Measurements from ENCODE around the gene NHLH2. TPM values are rescaled to one million over a fixed set of nuclear protein-coding genes. Genes with fewer than 3 reads are reported as not detected.

Gene NHLH2
- total RNA-seq, 1 donor from 2014 or later = not detected

DNA sequence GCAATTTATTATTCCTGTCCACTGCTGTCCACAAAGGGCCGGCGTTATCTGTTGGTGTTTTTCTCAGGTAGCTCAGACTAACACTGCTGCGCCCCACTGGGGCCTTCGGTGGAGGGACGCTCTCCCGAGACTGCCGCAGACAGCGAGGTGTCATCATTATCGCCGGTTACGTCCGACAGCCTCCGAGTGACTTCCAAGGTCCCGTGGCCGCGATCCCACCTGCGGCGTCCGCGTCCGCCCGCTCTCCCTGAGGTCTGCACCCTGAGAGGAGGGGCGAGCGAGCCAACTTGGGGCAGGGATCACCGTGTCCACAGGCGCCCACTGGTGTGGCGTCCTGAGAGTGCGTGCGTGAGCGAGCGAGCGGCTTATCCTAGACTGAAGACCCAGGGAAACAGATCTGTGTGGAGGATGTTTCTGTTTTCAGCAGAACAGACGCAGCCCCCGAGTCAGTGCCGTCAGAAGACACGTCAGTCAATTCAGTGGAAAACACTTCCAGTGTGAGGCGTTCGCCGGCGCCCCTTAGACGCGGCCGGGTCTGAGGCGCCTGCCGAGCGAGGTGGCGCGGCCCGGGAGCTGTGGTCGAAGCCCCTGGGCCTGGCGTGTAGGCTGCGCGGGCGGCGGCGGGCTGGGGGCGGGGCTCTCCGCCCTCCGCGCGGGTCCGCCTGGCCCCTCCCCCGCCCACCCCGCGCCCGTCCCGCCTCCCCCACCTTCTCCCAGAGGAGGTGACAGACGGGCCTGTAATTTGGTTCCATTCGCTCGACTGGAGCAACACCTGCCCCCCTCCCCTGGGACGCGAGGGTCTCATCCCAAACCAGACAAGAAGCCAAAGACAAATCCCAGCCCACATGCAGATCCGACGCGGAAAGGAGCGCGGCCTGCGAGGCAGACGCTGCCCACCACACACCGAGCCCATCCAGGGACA is 12.6 kb downstream of the NHLH2 start:
- no peak for DNase-seq (ENCODE audit: low spot score in 2 of 2)
- peak overlapping the region; percentile 51 to 62 for H3K4me3 ChIP-seq
- intact Hi-C loops (cut with DNase I) = no loop called here
- no peaks in the 10 kb centered on the region for H3K27me3 ChIP-seq
- H3K9me3 ChIP-seq = no peaks in the 10 kb centered on the region
- H3K4me1 ChIP-seq = no peaks in the 10 kb centered on the region
- TF ChIP-seq, protein P1, sequence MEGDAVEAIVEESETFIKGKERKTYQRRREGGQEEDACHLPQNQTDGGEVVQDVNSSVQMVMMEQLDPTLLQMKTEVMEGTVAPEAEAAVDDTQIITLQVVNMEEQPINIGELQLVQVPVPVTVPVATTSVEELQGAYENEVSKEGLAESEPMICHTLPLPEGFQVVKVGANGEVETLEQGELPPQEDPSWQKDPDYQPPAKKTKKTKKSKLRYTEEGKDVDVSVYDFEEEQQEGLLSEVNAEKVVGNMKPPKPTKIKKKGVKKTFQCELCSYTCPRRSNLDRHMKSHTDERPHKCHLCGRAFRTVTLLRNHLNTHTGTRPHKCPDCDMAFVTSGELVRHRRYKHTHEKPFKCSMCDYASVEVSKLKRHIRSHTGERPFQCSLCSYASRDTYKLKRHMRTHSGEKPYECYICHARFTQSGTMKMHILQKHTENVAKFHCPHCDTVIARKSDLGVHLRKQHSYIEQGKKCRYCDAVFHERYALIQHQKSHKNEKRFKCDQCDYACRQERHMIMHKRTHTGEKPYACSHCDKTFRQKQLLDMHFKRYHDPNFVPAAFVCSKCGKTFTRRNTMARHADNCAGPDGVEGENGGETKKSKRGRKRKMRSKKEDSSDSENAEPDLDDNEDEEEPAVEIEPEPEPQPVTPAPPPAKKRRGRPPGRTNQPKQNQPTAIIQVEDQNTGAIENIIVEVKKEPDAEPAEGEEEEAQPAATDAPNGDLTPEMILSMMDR (IDR thresholded peaks at IDR 0.05) = no peak
- H3K27ac ChIP-seq = no peak overlapping the region
- H3K36me3 ChIP-seq = no peaks in the 10 kb centered on the region

DNA sequence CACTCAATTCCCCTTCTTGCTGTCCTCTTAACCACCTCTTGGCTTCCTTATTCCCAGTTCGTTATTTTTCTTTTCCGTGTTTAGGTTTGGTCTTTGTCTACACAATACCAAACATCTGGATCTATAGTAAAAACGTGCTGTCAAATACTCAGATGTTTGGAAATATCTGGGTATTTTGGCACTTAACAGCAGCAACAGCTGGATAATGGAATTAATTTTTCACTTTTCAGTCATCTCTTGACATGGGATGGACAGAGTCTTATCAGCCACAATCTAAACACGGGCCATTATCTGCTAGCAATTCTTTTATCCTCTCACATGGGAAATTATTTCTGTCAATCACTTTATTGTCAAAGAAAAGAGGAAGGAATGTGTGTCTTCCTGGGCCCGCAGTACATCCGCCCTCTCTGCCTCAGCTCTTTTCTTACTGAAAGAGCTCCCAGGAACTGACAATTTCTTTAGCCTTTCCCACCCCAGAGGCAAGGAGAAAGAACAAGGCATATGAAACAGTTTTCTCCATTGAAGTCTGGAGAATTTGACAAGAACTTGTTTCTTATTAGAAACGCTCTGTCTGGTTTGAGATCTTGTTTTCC is 13.4 kb downstream of the NHLH2 start:
- TF ChIP-seq, protein P1 (IDR thresholded peaks at IDR 0.05) = no peak
- no peak overlapping the region for H3K27ac ChIP-seq
- H3K4me3 ChIP-seq = no peak overlapping the region

DNA sequence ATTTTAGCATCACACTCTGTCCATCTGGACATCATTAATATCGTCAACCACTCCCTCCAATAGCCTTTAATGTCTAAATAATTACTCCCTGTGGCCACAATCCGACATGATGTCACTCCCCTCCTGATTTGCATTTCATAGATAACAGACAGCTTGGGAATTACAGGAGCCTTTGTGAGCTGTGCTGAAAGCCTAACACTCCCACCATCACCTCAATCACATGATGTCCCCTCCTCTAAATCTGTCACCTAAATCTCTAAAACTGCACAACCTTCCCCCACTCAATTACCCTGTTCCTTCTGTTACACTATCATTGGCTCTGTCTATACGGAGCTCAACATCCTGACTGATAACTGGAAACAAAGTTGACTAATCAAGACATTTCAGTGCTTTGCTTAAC is 14.3 kb downstream of the NHLH2 start:
- no peak overlapping the region for H3K4me3 ChIP-seq
- no peaks in the 10 kb centered on the region for H3K27me3 ChIP-seq
- H3K4me1 ChIP-seq = no peaks in the 10 kb centered on the region
- H3K36me3 ChIP-seq = no peaks in the 10 kb centered on the region
- no peak for DNase-seq (ENCODE audit: low spot score in 2 of 2)
- TF ChIP-seq, protein P1 (IDR thresholded peaks at IDR 0.05) = no peak
- H3K9me3 ChIP-seq = no peaks in the 10 kb centered on the region
- intact Hi-C loops (cut with DNase I) = no loop called here
- H3K27ac ChIP-seq = no peak overlapping the region

More for the DNA sequence above, 13.4 kb downstream of the NHLH2 start:
- Histone ChIP-seq H3K9me3 (no peaks in the 10 kb centered on the region), H3K36me3 (no peaks in the 10 kb centered on the region), H3K27me3 (no peaks in the 10 kb centered on the region), H3K4me1 (no peaks in the 10 kb centered on the region)
- intact Hi-C loops (cut with DNase I) = no loop called here
- no peak for DNase-seq (ENCODE audit: low spot score in 2 of 2)

DNA sequence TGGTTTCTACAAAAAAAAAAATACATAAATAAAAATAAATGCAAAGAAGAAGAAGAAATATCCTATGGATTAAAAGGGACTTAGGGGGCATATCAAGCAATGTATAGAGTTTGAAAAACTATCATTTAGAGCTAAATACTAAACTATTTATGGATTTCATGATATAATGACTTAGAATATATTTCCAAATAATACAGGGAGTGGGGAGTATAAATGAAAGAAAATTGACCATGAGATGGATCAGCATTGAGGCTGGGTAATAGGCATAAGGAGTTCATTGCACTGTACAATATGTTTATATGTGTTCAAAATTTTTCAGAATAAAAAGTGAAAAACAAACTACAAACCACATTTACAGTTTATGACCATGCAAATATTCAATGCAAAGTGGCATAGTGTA is 18.8 kb downstream of the NHLH2 start:
- Histone ChIP-seq H3K9me3 (no peaks in the 10 kb centered on the region), H3K27ac (no peak overlapping the region), H3K36me3 (no peaks in the 10 kb centered on the region), H3K4me3 (no peak overlapping the region), H3K4me1 (no peaks in the 10 kb centered on the region), H3K27me3 (no peaks in the 10 kb centered on the region)
- TF ChIP-seq, protein P1 (IDR thresholded peaks at IDR 0.05) = no peak
- no peak for DNase-seq (ENCODE audit: low spot score in 2 of 2)
- intact Hi-C loops (cut with DNase I) = no loop called here

DNA sequence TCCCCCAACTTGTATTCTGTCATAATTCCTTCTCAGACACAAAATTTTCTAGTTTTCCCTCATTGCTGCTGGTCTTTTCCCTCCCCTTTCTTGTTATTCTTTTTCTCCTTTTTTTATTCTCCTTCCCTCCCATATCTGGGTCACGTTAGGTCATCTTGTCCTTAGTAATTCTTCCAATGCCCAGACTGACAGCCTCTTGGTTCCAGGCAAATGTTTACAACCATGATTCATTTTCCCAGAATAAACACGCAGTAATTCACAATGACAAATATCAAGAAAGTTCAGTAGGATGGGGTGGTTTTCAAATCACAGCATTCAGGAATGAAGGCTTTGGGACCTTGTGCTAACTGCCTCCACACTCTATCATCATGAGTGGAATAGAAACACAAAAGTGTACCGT is 25.2 kb downstream of the NHLH2 start:
- no peaks in the 10 kb centered on the region for H3K4me1 ChIP-seq
- H3K27ac ChIP-seq = no peak overlapping the region
- no peaks in the 10 kb centered on the region for H3K36me3 ChIP-seq
- intact Hi-C loops (cut with DNase I) = no loop called here
- H3K27me3 ChIP-seq = no peaks in the 10 kb centered on the region
- no peaks in the 10 kb centered on the region for H3K9me3 ChIP-seq
- TF ChIP-seq, protein P1 (IDR thresholded peaks at IDR 0.05) = no peak
- H3K4me3 ChIP-seq = no peak overlapping the region
- DNase-seq (ENCODE audit: low spot score in 2 of 2) = no peak
